AG04449 (cell line): ENCODE data around the gene ZRANB3.

Source experiments
- CTCF ChIA-PET: fragments of 350-600 bp; formaldehyde crosslinking; extraction: SDS; loops from one replicate; lab custom pipeline; 2021; ENCODE audit warnings: antibody characterized with exemption; lab: Yijun Ruan, JAX
- POLR2A ChIA-PET: fragments of 400-600, 350-600 bp; formaldehyde crosslinking; extraction: SDS; loops from one replicate; lab custom pipeline; 2020; ENCODE audit warnings: antibody characterized with exemption, inconsistent platforms; lab: Yijun Ruan, JAX
- DNase-seq: peaks from one replicate; pipeline ENCODE4 v3.0.0-alpha.2; 2010; ENCODE audit warnings: low read depth, low spot score
- H3K4me3 ChIP-seq: 2 replicates; pipeline ENCODE4 v1.5.1; 2011; ENCODE audit warnings: low read depth, mild to moderate bottlenecking, control low read depth, low read length
- TF ChIP-seq, protein P1 (sequence below): IDR thresholded peaks from one replicate; pipeline ENCODE4 v1.5.1; 2011; ENCODE audit warnings: mild to moderate bottlenecking, moderate library complexity, low read length, control low read depth, inconsistent platforms; ENCODE audit not compliant: insufficient read depth; ENCODE audit errors: missing control alignments

ZRANB3 gene

GRCh38 chr2:135212757-135213156, 318.3 kb downstream of the ZRANB3 start:
- ChIA-PET CTCF (no interaction called here), POLR2A (no interaction called here)
- TF ChIP-seq, protein P1, sequence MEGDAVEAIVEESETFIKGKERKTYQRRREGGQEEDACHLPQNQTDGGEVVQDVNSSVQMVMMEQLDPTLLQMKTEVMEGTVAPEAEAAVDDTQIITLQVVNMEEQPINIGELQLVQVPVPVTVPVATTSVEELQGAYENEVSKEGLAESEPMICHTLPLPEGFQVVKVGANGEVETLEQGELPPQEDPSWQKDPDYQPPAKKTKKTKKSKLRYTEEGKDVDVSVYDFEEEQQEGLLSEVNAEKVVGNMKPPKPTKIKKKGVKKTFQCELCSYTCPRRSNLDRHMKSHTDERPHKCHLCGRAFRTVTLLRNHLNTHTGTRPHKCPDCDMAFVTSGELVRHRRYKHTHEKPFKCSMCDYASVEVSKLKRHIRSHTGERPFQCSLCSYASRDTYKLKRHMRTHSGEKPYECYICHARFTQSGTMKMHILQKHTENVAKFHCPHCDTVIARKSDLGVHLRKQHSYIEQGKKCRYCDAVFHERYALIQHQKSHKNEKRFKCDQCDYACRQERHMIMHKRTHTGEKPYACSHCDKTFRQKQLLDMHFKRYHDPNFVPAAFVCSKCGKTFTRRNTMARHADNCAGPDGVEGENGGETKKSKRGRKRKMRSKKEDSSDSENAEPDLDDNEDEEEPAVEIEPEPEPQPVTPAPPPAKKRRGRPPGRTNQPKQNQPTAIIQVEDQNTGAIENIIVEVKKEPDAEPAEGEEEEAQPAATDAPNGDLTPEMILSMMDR = no peak
- DNase-seq = no peak
- H3K4me3 ChIP-seq = no peak overlapping the region

DNA sequence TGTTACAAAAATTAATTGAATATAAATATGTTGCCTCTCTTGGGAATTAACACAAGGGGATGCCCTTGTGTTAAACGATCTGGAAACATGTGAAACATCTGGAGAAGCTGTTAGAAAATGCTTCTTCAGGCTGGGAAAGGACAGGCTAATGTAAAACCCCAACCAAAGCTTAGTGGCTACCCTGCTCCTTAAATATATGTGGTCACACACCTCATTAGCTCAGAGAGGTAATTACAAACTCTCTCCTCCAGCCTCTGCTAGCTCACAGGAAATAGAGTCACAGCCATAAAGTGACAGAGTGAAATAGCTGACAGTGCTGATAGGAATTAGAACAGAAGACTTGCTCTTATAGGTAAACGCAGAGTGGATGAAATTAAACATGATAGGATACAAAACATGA, 323.0 kb downstream of the ZRANB3 start:
- POLR2A ChIA-PET = no interaction called here
- CTCF ChIA-PET = no interaction called here
- TF ChIP-seq, protein P1 = no peak
- no peak overlapping the region for H3K4me3 ChIP-seq
- no peak for DNase-seq

- TF ChIP-seq, protein P1 = no peak
- CTCF ChIA-PET = no interaction called here
Measured at GRCh38 chr2:135203944-135204343, 327.1 kb downstream of the ZRANB3 start.

GRCh38 chr2:135202751-135203150, 328.3 kb downstream of the ZRANB3 start:
- DNase-seq = no peak
- no peak overlapping the region for H3K4me3 ChIP-seq
- TF ChIP-seq, protein P1 = no peak
- POLR2A ChIA-PET = no interaction called here
- CTCF ChIA-PET = no interaction called here

More at GRCh38 chr2:135203944-135204343, 327.1 kb downstream of the ZRANB3 start:
- no peak for DNase-seq
- POLR2A ChIA-PET = no interaction called here
- no peak overlapping the region for H3K4me3 ChIP-seq

- ChIA-PET POLR2A (no interaction called here), CTCF (no interaction called here)
- TF ChIP-seq, protein P1 = no peak
- no peak for DNase-seq
- H3K4me3 ChIP-seq = no peak overlapping the region
Measured at GRCh38 chr2:135198481-135198880, 332.5 kb downstream of the ZRANB3 start.

DNA sequence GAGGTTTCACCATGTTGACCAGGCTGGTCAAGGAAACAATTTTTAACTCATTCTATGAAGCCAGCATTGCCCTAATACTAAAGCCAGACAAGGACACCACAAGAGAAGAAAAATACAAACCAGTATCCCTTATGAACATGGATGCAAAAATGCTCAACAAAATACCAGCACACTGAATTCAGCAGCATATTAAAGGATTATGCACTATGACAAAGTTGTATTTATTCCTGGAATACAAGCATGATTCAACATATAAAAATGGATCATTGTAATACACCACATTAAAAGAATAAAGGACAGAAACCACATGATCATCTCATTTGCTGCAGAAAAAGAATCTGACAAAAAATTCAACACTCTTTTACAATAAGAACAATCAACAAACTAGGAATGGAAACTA, 340.2 kb downstream of the ZRANB3 start:
- POLR2A ChIA-PET = no interaction called here
- no peak overlapping the region for H3K4me3 ChIP-seq
- TF ChIP-seq, protein P1 = no peak
- CTCF ChIA-PET = no interaction called here
- DNase-seq = no peak
